22Rv1 (cell line): ENCODE results near the gene BTBD1.

Source experiments
- ZFX ChIP-seq: fragments of 450-650 bp; IDR thresholded peaks from 2 replicates; pipeline ENCODE4 v1.6.1; 2017; ENCODE audit warnings: antibody characterized with exemption, borderline replicate concordance
- TF ChIP-seq, protein P1 (sequence below): fragments of 450-650 bp; IDR thresholded peaks from 2 replicates; pipeline ENCODE4 v1.5.1; 2017; ENCODE audit warnings: mild to moderate bottlenecking

GRCh38 chr15:83112956-83113299 is 45.9 kb upstream of the BTBD1 start:
- TF ChIP-seq, protein P1, sequence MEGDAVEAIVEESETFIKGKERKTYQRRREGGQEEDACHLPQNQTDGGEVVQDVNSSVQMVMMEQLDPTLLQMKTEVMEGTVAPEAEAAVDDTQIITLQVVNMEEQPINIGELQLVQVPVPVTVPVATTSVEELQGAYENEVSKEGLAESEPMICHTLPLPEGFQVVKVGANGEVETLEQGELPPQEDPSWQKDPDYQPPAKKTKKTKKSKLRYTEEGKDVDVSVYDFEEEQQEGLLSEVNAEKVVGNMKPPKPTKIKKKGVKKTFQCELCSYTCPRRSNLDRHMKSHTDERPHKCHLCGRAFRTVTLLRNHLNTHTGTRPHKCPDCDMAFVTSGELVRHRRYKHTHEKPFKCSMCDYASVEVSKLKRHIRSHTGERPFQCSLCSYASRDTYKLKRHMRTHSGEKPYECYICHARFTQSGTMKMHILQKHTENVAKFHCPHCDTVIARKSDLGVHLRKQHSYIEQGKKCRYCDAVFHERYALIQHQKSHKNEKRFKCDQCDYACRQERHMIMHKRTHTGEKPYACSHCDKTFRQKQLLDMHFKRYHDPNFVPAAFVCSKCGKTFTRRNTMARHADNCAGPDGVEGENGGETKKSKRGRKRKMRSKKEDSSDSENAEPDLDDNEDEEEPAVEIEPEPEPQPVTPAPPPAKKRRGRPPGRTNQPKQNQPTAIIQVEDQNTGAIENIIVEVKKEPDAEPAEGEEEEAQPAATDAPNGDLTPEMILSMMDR, result no peak
- no peak for TF ChIP-seq ZFX
